ENCODE data around the gene OOEP.

GRCh38 chr6:73340048-73340447 lies 29.6 kb downstream of the OOEP start:
- TF ChIP-seq POLR2AphosphoS5 (IDR thresholded peaks at IDR 0.05) = no peak
- TF ChIP-seq CTCF (IDR thresholded peaks at IDR 0.05) = no peak

Measured in breast epithelium (tissue), 3 donors.